Endothelial cell (in vitro differentiated cells): ENCODE data around the gene NCKAP1. TPM values are rescaled to one million over a fixed set of nuclear protein-coding genes. Genes with fewer than 3 reads are reported as not detected.

Experiments used
- DNase-seq: peaks from one replicate; pipeline ENCODE4 v3.0.0; 2021; ENCODE audit warnings: low spot score
- H3K27ac Mint-ChIP-seq: one replicate; pipeline ENCODE4 v1.8.0; 2021; ENCODE audit warnings: mixed read lengths, inconsistent platforms; ENCODE audit not compliant: unreplicated experiment
- H3K27me3 Mint-ChIP-seq: one replicate; pipeline ENCODE4 v1.8.0; 2021; ENCODE audit warnings: mild to moderate bottlenecking, moderate library complexity, mixed read lengths, inconsistent platforms; ENCODE audit not compliant: unreplicated experiment
- H3K36me3 Mint-ChIP-seq: one replicate; pipeline ENCODE4 v1.8.0; 2021; ENCODE audit warnings: mild to moderate bottlenecking, low read depth, mixed read lengths, inconsistent platforms; ENCODE audit not compliant: unreplicated experiment
- H3K4me1 Mint-ChIP-seq: one replicate; pipeline ENCODE4 v1.8.0; 2021; ENCODE audit warnings: mild to moderate bottlenecking, mixed read lengths, inconsistent platforms; ENCODE audit not compliant: unreplicated experiment
- H3K4me3 Mint-ChIP-seq: one replicate; pipeline ENCODE4 v1.8.0; 2021; ENCODE audit warnings: mild to moderate bottlenecking, mixed read lengths, inconsistent platforms; ENCODE audit not compliant: unreplicated experiment
- H3K9me3 Mint-ChIP-seq: one replicate; pipeline ENCODE4 v1.8.0; 2021; ENCODE audit warnings: mixed read lengths, inconsistent platforms; ENCODE audit not compliant: unreplicated experiment
- CTCF ChIP-seq: fragments of 200-600 bp; sonication (generic); IDR thresholded peaks from one replicate; pipeline ENCODE4 v1.5.0; 2021; ENCODE audit warnings: antibody characterized with exemption; ENCODE audit not compliant: unreplicated experiment
- total RNA-seq: library from RNA; stranded (reverse); fragmentation: NEBNext Ultra II Directional; extraction: Animal tissue kit (Norgen Biotek cat#: 25700); gene quantifications from one replicate; pipeline ENCODE4 v1.2.1, GENCODE V29; 2021; ENCODE audit not compliant: unreplicated experiment

Gene NCKAP1
- total RNA-seq, 1 donor from 2014 or later = 171 TPM

- no peak for DNase-seq
- H3K27me3 Mint-ChIP-seq = no peaks in the 10 kb centered on the region
- H3K36me3 Mint-ChIP-seq = peaks cover 27% of the 10 kb centered on the region
These were observed 83.5 kb downstream of the NCKAP1 start for GRCh38 chr2:182954789-182955188.

GRCh38 chr2:182952741-182953450 lies 85.4 kb downstream of the NCKAP1 start:
- H3K36me3 Mint-ChIP-seq = peaks cover 26% of the 10 kb centered on the region

More at GRCh38 chr2:182954789-182955188, 83.5 kb downstream of the NCKAP1 start:
- Mint-ChIP-seq H3K27ac (no peak overlapping the region), H3K4me1 (no peaks in the 10 kb centered on the region), H3K9me3 (no peaks in the 10 kb centered on the region), H3K4me3 (no peak overlapping the region)
- TF ChIP-seq CTCF = no peak

GRCh38 chr2:182951948-182952663 lies 86.2 kb downstream of the NCKAP1 start:
- H3K9me3 Mint-ChIP-seq = no peaks in the 10 kb centered on the region
- DNase-seq = no peak
- no peak for TF ChIP-seq CTCF
- H3K4me1 Mint-ChIP-seq = no peaks in the 10 kb centered on the region
- no peak overlapping the region for H3K4me3 Mint-ChIP-seq
- H3K27me3 Mint-ChIP-seq = no peaks in the 10 kb centered on the region
- H3K36me3 Mint-ChIP-seq = peaks cover 20% of the 10 kb centered on the region
- H3K27ac Mint-ChIP-seq = no peak overlapping the region

More at GRCh38 chr2:182952741-182953450, 85.4 kb downstream of the NCKAP1 start:
- H3K27me3 Mint-ChIP-seq = no peaks in the 10 kb centered on the region
- no peaks in the 10 kb centered on the region for H3K9me3 Mint-ChIP-seq
- peak overlapping the region; percentile 59 for H3K27ac Mint-ChIP-seq
- H3K4me1 Mint-ChIP-seq = no peaks in the 10 kb centered on the region
- DNase-seq = no peak
- no peak for TF ChIP-seq CTCF
- H3K4me3 Mint-ChIP-seq = no peak overlapping the region

GRCh38 chr2:182950546-182950945 lies 87.7 kb downstream of the NCKAP1 start:
- TF ChIP-seq CTCF = no peak
- H3K9me3 Mint-ChIP-seq = no peaks in the 10 kb centered on the region
- peaks cover 24% of the 10 kb centered on the region for H3K36me3 Mint-ChIP-seq
- no peak for DNase-seq
- H3K27me3 Mint-ChIP-seq = no peaks in the 10 kb centered on the region
- peaks cover 8% of the 10 kb centered on the region for H3K4me1 Mint-ChIP-seq
- H3K27ac Mint-ChIP-seq = no peak overlapping the region
- no peak overlapping the region for H3K4me3 Mint-ChIP-seq
